Duodenal mucosa (tissue), 2 donors: ENCODE measurements around the gene ZNF215.
"Not testable (repeated sequence)": the region's sequence is repeated elsewhere in the genome, so short reads cannot be mapped to it uniquely, and the experiment has no call there.

ENCODE experiments used
- H3K27ac ChIP-seq: one replicate; pipeline ENCODE4 v1.7.0; 2013; ENCODE audit warnings: low read depth, low read length
- H3K27me3 ChIP-seq, 2 donors: one replicate each; pipeline ENCODE4 v1.7.0; 2013; ENCODE audit warnings: low read length in 2 of 2, control low read depth in 1 of 2; ENCODE audit not compliant: insufficient read depth in 2 of 2, control insufficient read depth in 1 of 2
- H3K36me3 ChIP-seq, 2 donors: one replicate each; pipeline ENCODE4 v1.7.0; 2013; ENCODE audit warnings: low read length in 2 of 2, control low read depth in 1 of 2; ENCODE audit not compliant: insufficient read depth in 2 of 2, control insufficient read depth in 1 of 2
- H3K4me1 ChIP-seq, 2 donors: one replicate each; pipeline ENCODE4 v1.7.0; 2013; ENCODE audit warnings: low read length in 2 of 2, control low read depth in 1 of 2; ENCODE audit not compliant: insufficient read depth in 2 of 2, control insufficient read depth in 1 of 2
- H3K4me3 ChIP-seq, 2 donors: one replicate each; pipeline ENCODE4 v1.7.0; 2013; ENCODE audit warnings: low read length in 2 of 2, low read depth in 1 of 2
- H3K9ac ChIP-seq, 2 donors: one replicate each; pipeline ENCODE4 v1.7.0; 2013; ENCODE audit warnings: low read length in 2 of 2, low read depth in 1 of 2
- H3K9me3 ChIP-seq, 2 donors: one replicate each; pipeline ENCODE4 v1.7.0; 2013; ENCODE audit warnings: low read length in 2 of 2, control low read depth in 1 of 2; ENCODE audit not compliant: control insufficient read depth in 1 of 2

Gene ZNF215

GRCh38 chr11:6900327-6900999 is 25.8 kb upstream of the ZNF215 start:
- Histone ChIP-seq H3K4me1 (no peaks in the 10 kb centered on the region), H3K4me3 (no peak overlapping the region), H3K9ac (no peak overlapping the region), H3K27ac (no peak overlapping the region), H3K36me3 (no peaks in the 10 kb centered on the region), H3K27me3 (no peaks in the 10 kb centered on the region), H3K9me3 (no peaks in the 10 kb centered on the region)

DNA sequence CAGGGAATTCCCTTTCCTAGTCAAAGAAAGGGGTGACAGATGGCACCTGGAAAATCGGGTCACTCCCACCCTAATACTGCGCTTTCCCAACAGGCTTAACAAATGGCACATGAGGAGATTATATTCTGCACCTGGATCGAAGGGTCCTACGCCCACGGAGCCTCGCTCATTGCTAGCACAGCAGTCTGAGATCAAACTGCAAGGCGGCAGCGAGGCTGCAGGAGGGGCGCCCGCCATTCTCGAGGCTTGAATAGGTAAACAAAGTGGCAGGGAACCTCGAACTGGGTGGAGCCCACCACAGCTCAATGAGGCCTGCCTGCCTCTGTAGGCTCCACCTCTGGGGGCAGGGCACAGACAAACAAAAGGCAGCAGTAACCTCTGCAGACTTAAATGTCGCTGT is 21.4 kb upstream of the ZNF215 start:
- not testable (repeated sequence) for H3K27ac ChIP-seq, H3K9me3 ChIP-seq, H3K4me3 ChIP-seq, H3K9ac ChIP-seq, H3K36me3 ChIP-seq, H3K27me3 ChIP-seq, H3K4me1 ChIP-seq

- no peak overlapping the region for H3K4me3 ChIP-seq
- no peaks in the 10 kb centered on the region for H3K9me3 ChIP-seq
- H3K4me1 ChIP-seq: no peaks in the 10 kb centered on the region
- H3K27ac ChIP-seq: no peak overlapping the region
- no peaks in the 10 kb centered on the region for H3K27me3 ChIP-seq
- H3K9ac ChIP-seq: no peak overlapping the region
- H3K36me3 ChIP-seq: no peaks in the 10 kb centered on the region
Measured at GRCh38 chr11:6911378-6911777, 14.8 kb upstream of the ZNF215 start.

- no peaks in the 10 kb centered on the region for H3K9me3 ChIP-seq
Measured at GRCh38 chr11:6911948-6912347, 14.3 kb upstream of the ZNF215 start.

DNA sequence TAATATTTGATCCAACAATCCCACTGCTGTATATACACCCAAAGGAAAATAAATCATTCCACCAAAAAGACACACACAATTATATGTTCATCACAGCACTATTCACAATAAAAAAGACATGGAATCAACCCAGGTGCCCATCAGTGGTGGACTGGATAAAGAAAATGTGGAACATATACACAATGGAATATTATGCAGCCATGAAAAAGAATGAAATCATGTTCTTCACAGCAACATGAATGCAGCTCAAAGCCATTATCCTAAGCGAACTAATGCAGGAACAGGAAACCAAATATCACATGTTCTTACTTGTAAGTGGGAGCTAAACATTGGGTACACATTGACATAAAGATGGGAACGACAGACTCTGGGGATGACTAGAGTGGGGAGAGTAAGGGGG is 6.5 kb upstream of the ZNF215 start:
- Histone ChIP-seq H3K9ac (no peak overlapping the region), H3K4me1 (no peaks in the 10 kb centered on the region), H3K9me3 (no peaks in the 10 kb centered on the region), H3K36me3 (no peaks in the 10 kb centered on the region), H3K4me3 (no peak overlapping the region), H3K27ac (no peak overlapping the region), H3K27me3 (no peaks in the 10 kb centered on the region)

More at GRCh38 chr11:6911948-6912347, 14.3 kb upstream of the ZNF215 start:
- Histone ChIP-seq H3K9ac (no peak overlapping the region), H3K27ac (no peak overlapping the region), H3K4me3 (no peak overlapping the region), H3K36me3 (no peaks in the 10 kb centered on the region), H3K4me1 (no peaks in the 10 kb centered on the region), H3K27me3 (no peaks in the 10 kb centered on the region)

GRCh38 chr11:6920702-6921101 is 5.5 kb upstream of the ZNF215 start, which contains the start of gene OR2D3:
Gene OR2D3, plus strand, starts transcription at chr11:6921002. Its CDS starts 0 bp downstream, at chr11:6921002.
- Histone ChIP-seq H3K4me1 (no peaks in the 10 kb centered on the region), H3K9me3 (no peaks in the 10 kb centered on the region), H3K27ac (no peak within 1 kb of the TSS), H3K4me3 (no peak within 1 kb of the TSS), H3K27me3 (no peaks in the 10 kb centered on the region), H3K9ac (no peak within 1 kb of the TSS), H3K36me3 (no peaks in the 10 kb centered on the region)

DNA sequence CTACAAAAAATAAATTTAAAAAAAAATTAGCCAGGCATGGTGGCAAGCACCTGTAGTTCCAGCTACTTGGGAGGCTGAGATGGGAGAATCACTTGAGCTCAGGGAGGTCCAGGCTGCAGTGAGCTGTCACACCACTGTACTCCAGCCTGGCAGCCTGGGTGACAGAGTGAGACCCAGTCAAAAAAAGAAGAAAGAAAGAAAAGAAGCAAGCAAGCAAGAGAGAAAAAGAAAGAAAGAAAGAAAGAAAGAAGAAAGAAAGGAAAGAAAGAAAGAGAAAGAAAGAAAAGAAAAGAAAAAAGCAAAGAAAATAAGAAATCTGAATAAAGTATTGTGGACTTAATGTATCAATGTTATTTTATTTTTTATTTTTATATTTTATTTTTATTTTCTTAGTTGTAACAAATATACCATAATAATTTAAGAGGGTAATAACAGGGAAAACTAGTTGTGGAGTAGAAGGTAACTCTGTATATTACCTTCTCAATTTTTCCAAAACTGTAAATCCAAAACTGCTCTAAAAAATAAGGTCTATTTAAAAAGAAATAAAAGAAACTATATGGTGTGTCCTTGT is 1.1 kb upstream of the ZNF215 start:
- Histone ChIP-seq H3K4me3 (no peak overlapping the region), H3K27ac (no peak overlapping the region), H3K27me3 (peaks cover 0 to 4% of the 10 kb centered on the region in 2 donors)

DNA sequence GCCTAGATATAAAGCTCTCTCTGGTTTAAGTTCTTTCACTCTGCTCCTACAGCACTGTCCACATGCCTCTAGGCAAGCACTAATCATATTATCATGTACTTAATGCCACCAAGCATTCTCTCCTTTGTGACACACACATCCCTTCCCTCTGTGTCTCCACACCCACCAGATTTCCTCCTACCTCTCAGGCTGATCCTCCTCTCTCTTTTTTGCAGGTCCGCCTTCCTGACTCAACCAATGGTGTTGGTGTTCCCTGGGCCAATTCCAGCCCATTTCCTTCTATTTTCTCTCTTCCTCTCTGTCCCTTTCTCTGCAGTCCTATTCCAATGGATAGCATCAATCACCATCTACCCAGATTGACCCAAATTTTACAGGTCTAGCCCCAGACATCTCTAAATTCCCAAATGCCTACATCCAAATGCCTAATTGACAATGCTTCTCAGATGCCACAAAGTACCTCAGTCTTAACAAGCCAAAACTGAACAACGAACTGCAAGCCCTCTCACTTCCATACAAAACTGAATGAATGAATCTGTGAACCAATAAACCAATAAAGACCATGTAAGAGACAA is 504 bp upstream of the ZNF215 start:
- Histone ChIP-seq H3K4me1 (peaks cover 0 to 13% of the 10 kb centered on the region in 2 donors), H3K9me3 (no peaks in the 10 kb centered on the region), H3K9ac (peak overlapping the region in 1 of 2 donors; percentile 84), H3K4me3 (peak overlapping the region; percentile 87 to 97), H3K27me3 (peaks cover 0 to 4% of the 10 kb centered on the region in 2 donors), H3K36me3 (no peaks in the 10 kb centered on the region), H3K27ac (no peak overlapping the region)

More for the DNA sequence above, 1.1 kb upstream of the ZNF215 start:
- Histone ChIP-seq H3K36me3 (no peaks in the 10 kb centered on the region), H3K9ac (no peak overlapping the region), H3K9me3 (no peaks in the 10 kb centered on the region), H3K4me1 (peaks cover 0 to 13% of the 10 kb centered on the region in 2 donors)

DNA sequence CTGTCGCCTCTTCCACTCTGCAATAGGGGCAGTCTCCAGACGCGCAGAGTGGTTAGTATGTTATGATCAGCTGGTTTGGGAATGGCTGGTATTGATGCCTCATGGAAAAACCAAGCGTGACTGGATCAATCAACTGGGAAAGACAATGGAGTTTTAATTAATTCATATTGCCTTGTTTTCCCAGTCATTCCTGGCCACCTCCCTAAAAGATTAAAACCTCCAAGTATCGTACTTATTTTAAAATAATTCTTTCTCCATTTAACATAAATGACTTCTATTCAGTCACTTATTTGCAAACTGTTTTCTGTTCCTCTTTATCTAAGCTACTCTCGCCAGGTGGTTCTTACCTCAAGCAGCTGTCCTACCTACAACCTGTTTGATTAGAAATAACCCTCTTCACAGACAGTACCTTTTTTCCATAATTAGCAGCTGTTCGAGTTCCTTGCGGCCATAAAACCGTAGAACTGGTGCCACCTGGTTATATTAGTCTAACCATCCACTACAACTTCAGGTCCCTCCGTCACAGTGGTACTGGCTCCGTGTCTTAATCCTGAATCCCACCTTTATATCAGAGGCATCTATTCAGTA is 898 bp downstream of the ZNF215 start:
- Histone ChIP-seq H3K27me3 (peaks cover 0 to 4% of the 10 kb centered on the region in 2 donors), H3K36me3 (no peaks in the 10 kb centered on the region), H3K4me3 (peak overlapping the region; percentile 87 to 97), H3K9ac (peak overlapping the region; percentile 67 to 84), H3K9me3 (no peaks in the 10 kb centered on the region), H3K27ac (peak overlapping the region; percentile 68), H3K4me1 (peaks cover 0 to 13% of the 10 kb centered on the region in 2 donors)

DNA sequence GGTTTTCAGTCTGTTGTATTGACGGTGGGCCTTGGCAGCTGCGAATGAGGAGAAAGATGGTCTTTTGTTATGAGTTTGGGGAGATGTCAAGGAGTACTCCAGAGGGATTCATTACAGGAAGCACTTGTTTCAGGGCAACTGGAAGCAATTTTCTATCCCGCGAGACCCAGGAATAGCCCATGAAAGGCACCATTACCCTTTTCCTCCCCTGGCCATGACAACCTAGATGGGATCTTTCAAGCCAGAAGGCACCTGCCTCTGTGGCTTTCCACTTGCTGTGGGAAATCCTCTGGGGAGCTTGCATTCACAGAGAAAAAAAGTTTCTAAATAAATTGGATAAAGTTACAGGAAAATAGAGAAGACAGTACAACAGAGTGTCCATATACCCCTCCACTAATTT is 2.7 kb downstream of the ZNF215 start:
- Histone ChIP-seq H3K27me3 (peaks cover 0 to 4% of the 10 kb centered on the region in 2 donors), H3K36me3 (no peaks in the 10 kb centered on the region), H3K9me3 (no peaks in the 10 kb centered on the region), H3K4me3 (no peak overlapping the region), H3K4me1 (peaks cover 0 to 13% of the 10 kb centered on the region in 2 donors), H3K9ac (no peak overlapping the region), H3K27ac (no peak overlapping the region)
